ENCODE results near the gene WDR26.
"Not testable (repeated sequence)": the region's sequence is repeated elsewhere in the genome, so short reads cannot be mapped to it uniquely, and the experiment has no call there.

The WDR26 gene

GRCh38 chr1:224392411-224393249 lies 42.0 kb downstream of the WDR26 start:
- no peak for DNase-seq

GRCh38 chr1:224390517-224390916 lies 44.1 kb downstream of the WDR26 start:
- no peak for DNase-seq

GRCh38 chr1:224387943-224388342 lies 46.7 kb downstream of the WDR26 start:
- no peak for DNase-seq

GRCh38 chr1:224387302-224387912 lies 47.2 kb downstream of the WDR26 start:
- DNase-seq: no peak

DNA sequence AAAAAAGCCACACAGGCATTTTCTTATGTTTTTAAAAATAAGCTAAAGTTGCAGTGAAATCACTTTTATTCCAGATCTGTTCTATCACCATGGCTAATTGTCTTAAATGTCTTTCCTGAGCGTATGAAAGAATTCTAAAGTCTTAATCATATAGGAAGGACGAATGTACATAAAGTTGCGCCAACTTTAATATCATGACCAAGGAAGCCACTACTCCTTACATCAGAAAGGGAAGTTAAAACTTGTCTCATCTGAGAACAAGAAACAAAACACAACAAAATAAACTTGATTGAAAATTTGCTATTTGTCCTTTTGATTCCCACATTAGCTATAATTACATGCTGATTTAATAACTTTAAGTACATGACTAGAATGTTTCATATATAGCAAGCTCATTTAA lies 51.4 kb downstream of the WDR26 start:
- DNase-seq: no peak

GRCh38 chr1:224381880-224382548 lies 52.6 kb downstream of the WDR26 start:
- DNase-seq: no peak

DNA sequence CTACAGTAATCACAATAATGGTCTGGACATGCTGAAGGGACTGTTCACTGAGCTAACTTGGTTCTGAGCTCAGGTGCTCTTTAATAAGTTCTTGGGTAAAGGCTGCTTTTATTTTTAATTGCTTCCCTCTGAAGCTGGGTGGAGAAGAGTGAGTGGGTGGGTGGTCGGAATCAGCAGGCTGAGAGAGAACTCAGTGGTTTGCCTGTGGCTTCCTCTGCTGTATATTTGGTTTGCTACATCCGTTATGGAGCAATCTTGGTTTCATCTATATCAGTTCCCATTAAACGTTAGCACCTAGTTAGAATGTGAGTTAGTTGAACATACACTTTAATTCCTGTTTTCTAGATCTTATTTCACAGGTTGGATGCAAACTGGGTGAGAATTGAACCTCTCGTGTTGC lies 54.6 kb downstream of the WDR26 start:
- no peak for DNase-seq

GRCh38 chr1:224378855-224379631 lies 55.6 kb downstream of the WDR26 start:
- DNase-seq: no peak

GRCh38 chr1:224377676-224378006 lies 57.0 kb downstream of the WDR26 start:
- DNase-seq: no peak

GRCh38 chr1:224375059-224375458 lies 59.5 kb downstream of the WDR26 start:
- no peak for DNase-seq

DNA sequence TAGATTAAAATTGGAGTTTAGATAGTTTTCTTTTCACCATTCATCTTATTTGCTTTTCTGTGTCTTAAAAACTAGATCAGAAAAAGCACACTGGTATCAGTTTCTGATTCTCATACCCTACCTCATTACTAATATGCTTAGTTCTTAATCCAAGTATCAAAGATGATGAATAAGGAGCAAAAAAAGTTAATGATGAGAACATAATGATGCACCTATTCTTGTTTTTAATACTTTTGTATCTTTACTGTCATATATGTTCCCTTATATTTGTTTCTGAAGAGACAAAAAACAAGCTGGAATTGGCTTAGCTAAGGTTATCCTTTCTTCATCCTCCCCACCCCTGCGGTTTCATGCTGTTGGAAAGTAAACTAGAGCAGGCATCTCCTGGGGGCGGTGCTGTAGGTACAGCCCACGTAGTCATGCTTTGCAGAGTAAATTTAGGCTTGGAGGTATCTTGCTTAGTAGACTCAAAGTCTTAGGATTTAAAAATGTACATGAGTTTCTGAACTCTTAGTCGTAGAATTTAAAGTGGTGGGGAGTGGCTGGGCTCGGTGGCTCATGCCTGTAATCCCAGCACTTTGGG lies 61.5 kb downstream of the WDR26 start:
- no peak for DNase-seq

GRCh38 chr1:224368409-224368808 lies 66.2 kb downstream of the WDR26 start:
- no peak for DNase-seq

DNA sequence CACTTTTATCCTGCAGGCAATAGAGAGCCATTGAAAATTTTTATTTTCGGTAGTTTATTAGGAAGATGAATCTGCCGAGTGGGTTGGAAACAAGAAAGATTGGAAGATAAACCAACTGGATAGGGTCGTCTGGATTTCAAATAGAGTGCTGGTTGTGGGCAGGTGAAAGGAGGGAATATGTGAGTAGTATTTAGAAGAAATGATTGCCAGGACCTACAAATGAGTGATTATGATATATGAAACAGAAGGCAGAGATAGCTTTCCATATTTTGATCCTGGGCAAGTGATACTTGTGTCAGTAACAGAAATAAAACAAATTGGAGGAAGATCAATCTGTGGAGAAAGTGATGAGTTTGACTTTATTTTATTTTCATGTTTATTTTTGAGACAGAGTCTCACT lies 75.4 kb downstream of the WDR26 start:
- DNase-seq: no peak

DNA sequence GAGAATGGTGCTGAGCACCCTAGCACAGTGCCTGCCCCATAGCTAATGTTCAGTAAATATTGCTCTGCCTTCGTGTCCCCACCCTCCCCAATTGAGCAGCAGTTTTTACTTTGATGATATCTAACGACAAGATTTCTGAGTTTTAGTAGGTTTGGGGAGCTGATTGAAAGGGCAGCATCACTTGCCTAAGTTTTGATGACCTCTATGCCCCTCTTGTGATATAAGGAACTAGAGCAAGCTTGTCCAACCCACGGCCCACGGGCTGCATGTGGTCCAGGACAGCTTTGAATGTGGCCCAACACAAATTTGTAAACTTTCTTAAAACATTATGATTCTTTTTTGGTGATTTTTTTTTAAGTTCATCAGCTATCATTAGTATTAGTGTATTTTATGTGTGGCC lies 76.4 kb downstream of the WDR26 start:
- DNase-seq: no peak

DNA sequence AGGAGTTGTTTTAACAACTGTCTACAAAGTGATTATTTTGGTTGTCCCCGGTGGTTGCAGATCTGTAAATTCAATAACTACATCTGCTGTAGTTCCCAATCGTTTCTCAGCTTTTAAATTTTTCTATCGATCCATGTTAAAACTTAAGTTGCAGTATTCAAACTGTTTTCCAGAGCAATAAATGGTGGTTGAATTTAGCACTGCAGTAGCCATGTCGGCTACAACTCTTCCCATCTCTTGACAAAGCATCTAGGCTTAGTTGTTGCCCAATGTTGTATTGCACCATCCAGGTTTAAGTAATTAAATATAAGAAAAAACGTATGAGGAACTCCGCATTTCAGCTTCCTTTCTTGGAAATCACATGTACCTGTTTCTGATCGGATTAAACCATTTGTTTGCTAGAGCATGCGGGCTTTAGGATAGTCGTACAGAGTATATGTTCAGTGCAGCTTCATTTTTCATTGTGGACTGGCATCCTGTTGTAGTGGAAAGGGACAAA lies 76.9 kb downstream of the WDR26 start:
- DNase-seq: no peak

- DNase-seq: peak; percentile 95
These were observed 77.6 kb downstream of the WDR26 start, which contains the start of gene CNIH4 for GRCh38 chr1:224356685-224357625. TSS of gene CNIH4 (plus strand) at chr1:224356879. CDS start at chr1:224356925, 46 bp downstream.

DNA sequence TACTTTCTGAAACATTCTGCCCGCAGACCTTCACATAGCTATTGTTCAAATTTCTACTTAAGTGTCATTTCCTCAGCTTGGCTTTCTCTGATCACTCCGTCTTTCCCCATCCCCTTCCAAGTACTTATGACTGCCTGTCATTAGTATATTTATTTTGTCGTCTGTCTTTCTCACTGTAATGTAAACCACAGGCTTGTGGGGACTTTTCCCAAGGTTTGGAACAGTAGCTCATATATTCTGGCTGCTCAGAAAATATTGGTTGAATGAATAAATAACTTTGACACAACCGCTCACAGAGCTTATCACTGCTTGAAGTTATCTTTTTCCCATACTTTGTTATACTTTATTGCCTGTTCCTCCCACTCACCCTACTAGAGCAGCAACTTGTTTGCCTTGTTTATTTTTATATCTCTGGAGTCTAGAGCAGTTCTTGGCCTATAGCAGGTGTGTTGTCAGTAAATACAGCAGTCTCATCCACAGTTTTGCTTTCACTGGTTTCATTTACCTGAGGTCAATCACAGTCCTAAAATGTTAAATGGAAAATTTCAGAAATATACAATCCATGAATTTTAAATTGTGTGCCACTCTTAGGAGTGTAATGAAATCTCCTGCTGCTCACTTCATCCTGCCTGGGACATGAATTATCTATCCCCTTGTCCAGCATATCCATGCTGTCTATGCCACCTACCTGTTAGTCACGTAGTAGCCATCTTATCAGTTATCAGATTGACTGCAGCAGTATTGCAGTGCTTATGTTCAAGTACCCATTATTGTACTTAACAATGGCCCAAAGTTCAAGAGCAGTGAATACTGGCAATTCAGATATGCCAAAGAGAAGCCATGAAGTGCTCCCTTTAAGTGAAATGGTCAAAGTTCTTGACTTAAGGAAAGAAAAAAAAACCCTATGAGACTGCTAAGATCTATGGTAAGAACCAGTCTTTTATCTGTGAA lies 80.3 kb downstream of the WDR26 start:
- no peak for DNase-seq

- DNase-seq: not testable (repeated sequence)
These were observed 82.0 kb downstream of the WDR26 start for GRCh38 chr1:224352436-224353085.

- DNase-seq: not testable (repeated sequence)
These were observed 84.9 kb downstream of the WDR26 start for GRCh38 chr1:224349716-224350115.

DNA sequence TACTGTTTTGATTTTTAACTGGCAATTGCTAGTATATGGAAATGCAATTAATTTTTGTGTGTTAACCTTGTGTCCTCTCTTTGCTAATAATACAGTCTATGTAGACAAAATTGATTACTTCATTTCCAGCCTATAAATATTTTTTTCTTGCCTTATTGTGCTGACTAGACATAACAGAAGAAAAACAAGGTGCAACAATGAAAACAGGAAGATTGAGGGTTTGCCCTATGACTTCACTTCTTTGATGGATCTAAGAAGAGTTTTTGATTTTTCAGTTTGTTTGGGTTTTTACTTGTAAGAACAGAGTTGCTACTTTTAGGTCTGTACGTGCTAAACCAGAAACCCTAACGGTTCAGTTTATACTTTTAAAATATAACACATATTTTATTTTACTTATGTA lies 86.5 kb downstream of the WDR26 start:
- DNase-seq: no peak

Measured in NCI-H2171 treated with DMSO at 0.1 percent for 48 hours (cell line).